Measurements from ENCODE around the gene M1AP. TPM values are rescaled to one million over a fixed set of nuclear protein-coding genes. Genes with fewer than 3 reads are reported as not detected.

M1AP gene
- total and polyA plus RNA-seq, 9 of the 15 experiments (the other 6 are each of a cell fraction or from before 2014, with no cell fraction given), result 0.06 to 0.33 (median 0.11) TPM; not detected in 4

GRCh38 chr2:74694281-74694680 lies 46.2 kb upstream of the M1AP start:
- POLR2A ChIA-PET, result interaction anchor here (0.6 kb wide), 1 partner anchor 49 kb away, joined by 3 read pairs; no protein-coding TSS in a partner anchor
- H3K36me3 ChIP-seq (ENCODE audit: control insufficient read depth, insufficient read depth, low read length), result no peaks in the 10 kb centered on the region
- 3% methylated on average over 3 of the region's 3 CpGs for WGBS (ENCODE audit: insufficient coverage, low coverage, missing lambda C conversion rate)
- FAIRE-seq (no peak), ATAC-seq (no peak), DNase-seq (ENCODE audit: extremely low read depth in 1 of 4, low spot score in 3 of 4) (no peak)
- intact Hi-C loops (cut with micrococcal nuclease), result loop anchor here (5.0 to 10.0 kb wide), 2 partner anchors 721 to 933 kb away; no protein-coding TSS in a partner anchor
- no peaks in the 10 kb centered on the region for H3K79me2 ChIP-seq (ENCODE audit: control insufficient read depth, insufficient read depth, low read length)
- in situ Hi-C loops (cut with MboI), result loop anchor here (10.0 kb wide), 1 partner anchor 341 kb away; no protein-coding TSS in a partner anchor
- no peaks in the 10 kb centered on the region for H3K9me3 ChIP-seq (replicated peaks; ENCODE audit: control insufficient read depth, insufficient read depth, low read depth, low read length)
- H3K9ac ChIP-seq (ENCODE audit: insufficient read depth in 1 of 2, low read depth in 2 of 2, low read length in 2 of 2), result no peak overlapping the region
- H4K20me1 ChIP-seq (replicated peaks; ENCODE audit: control insufficient read depth, insufficient read depth, low read length), result no peaks in the 10 kb centered on the region
- no peak overlapping the region for H3K4me3 ChIP-seq
- no peak overlapping the region for H3K27ac ChIP-seq (ENCODE audit: extremely low read depth, low read depth, low read length)
- no peaks in the 10 kb centered on the region for H3K9me1 ChIP-seq (ENCODE audit: control insufficient read depth, insufficient read depth, low read length)
- CTCF ChIA-PET (ENCODE audit: low intra/inter-chr PET ratio), result no interaction called here
- peaks cover 3 to 15% of the 10 kb centered on the region in 2 experiments; a peak in 4 of 5 replicates for H3K27me3 ChIP-seq (ENCODE audit: control insufficient read depth in 2 of 2, insufficient read depth in 2 of 2, low read length in 2 of 2)
- H2AFZ ChIP-seq (ENCODE audit: low read depth, low read length), result no peak overlapping the region
- BruUV-seq (replicated peaks), result no TSS peak
- H3K4me2 ChIP-seq (ENCODE audit: insufficient read depth, low read length), result no peak overlapping the region
- H3K4me1 ChIP-seq (replicated peaks in 1 of 2; ENCODE audit: control insufficient read depth in 2 of 2, insufficient read depth in 2 of 2, low read length in 2 of 2), result no peaks in the 10 kb centered on the region
- TF ChIP-seq E2F3 (CRISPR knock-in tag; IDR thresholded peaks at IDR 0.05), result no peak
- no peak for TF ChIP-seq TBL1XR1 (IDR thresholded peaks at IDR 0.05; ENCODE audit: low read length in 2 of 2)
- no peak for TF ChIP-seq MGA (IDR thresholded peaks at IDR 0.05)
- no peak for TF ChIP-seq ZNF124 (CRISPR knock-in tag; IDR thresholded peaks at IDR 0.05)
- TF ChIP-seq TAF15 (IDR thresholded peaks at IDR 0.05; ENCODE audit: low read depth, low read length), result no peak
- no peak for TF ChIP-seq NR0B1 (IDR thresholded peaks at IDR 0.05; ENCODE audit: partially characterized antibody)
- TF ChIP-seq SMARCB1 (IDR thresholded peaks at IDR 0.05; ENCODE audit: insufficient read length, low read depth), result no peak
- TF ChIP-seq ZFP36 (IDR thresholded peaks at IDR 0.05; ENCODE audit: low read depth, low read length, partially characterized antibody), result no peak
- no peak for TF ChIP-seq HOXB6 (CRISPR knock-in tag; IDR thresholded peaks at IDR 0.05; ENCODE audit: borderline replicate concordance)
- no peak for TF ChIP-seq ZNF57 (CRISPR knock-in tag; IDR thresholded peaks at IDR 0.05)
